ENCODE data around the gene MAN1C1. TPM values are rescaled to one million over a fixed set of nuclear protein-coding genes. Genes with fewer than 3 reads are reported as not detected.

Gene MAN1C1
- total RNA-seq, 1 experiment from 2014 or later = 0.11 TPM

GRCh38 chr1:25813071-25813733, 196.6 kb downstream of the MAN1C1 start:
- Histone ChIP-seq H3K4me2 (ENCODE audit: low read length) (no peak overlapping the region), H3K36me3 (ENCODE audit: low read depth, low read length) (no peaks in the 10 kb centered on the region; the same call in 1 of the 2 replicates), H3K9me3 (ENCODE audit: low read length) (no peaks in the 10 kb centered on the region), H3K9me2 (replicated peaks; ENCODE audit: low read length) (no peaks in the 10 kb centered on the region), H3K4me3 (ENCODE audit: low read length) (no peak overlapping the region), H3K27me3 (ENCODE audit: low read length) (no peaks in the 10 kb centered on the region), H3K9ac (ENCODE audit: low read length) (no peak overlapping the region), H3F3A (ENCODE audit: low read length, unreplicated experiment) (no peaks in the 10 kb centered on the region), H3K79me2 (ENCODE audit: low read length) (no peaks in the 10 kb centered on the region), H3K27ac (ENCODE audit: low read length) (no peak overlapping the region), H4K20me1 (ENCODE audit: low read length) (no peaks in the 10 kb centered on the region), H2AFZ (ENCODE audit: low read length) (no peak overlapping the region), H3K4me1 (ENCODE audit: insufficient read depth, low read length) (peaks cover 3% of the 10 kb centered on the region; the same call in 1 of the 2 replicates)
- POLR2A ChIA-PET (ENCODE audit: unreplicated experiment) = no interaction called here
- TF ChIP-seq, protein P1, sequence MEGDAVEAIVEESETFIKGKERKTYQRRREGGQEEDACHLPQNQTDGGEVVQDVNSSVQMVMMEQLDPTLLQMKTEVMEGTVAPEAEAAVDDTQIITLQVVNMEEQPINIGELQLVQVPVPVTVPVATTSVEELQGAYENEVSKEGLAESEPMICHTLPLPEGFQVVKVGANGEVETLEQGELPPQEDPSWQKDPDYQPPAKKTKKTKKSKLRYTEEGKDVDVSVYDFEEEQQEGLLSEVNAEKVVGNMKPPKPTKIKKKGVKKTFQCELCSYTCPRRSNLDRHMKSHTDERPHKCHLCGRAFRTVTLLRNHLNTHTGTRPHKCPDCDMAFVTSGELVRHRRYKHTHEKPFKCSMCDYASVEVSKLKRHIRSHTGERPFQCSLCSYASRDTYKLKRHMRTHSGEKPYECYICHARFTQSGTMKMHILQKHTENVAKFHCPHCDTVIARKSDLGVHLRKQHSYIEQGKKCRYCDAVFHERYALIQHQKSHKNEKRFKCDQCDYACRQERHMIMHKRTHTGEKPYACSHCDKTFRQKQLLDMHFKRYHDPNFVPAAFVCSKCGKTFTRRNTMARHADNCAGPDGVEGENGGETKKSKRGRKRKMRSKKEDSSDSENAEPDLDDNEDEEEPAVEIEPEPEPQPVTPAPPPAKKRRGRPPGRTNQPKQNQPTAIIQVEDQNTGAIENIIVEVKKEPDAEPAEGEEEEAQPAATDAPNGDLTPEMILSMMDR (conservative IDR thresholded peaks at IDR 0.05; ENCODE audit: low read depth, low read length) = no peak
- TF ChIP-seq EZH2phosphoT487 (IDR thresholded peaks at IDR 0.05; ENCODE audit: borderline replicate concordance, low read length) = no peak
- no peak for DNase-seq
- CTCF ChIA-PET = no interaction called here
- intact Hi-C loops (cut with micrococcal nuclease) = no loop called here
- BruUV-seq (replicated peaks) = no TSS peak
- ATAC-seq = no peak

DNA sequence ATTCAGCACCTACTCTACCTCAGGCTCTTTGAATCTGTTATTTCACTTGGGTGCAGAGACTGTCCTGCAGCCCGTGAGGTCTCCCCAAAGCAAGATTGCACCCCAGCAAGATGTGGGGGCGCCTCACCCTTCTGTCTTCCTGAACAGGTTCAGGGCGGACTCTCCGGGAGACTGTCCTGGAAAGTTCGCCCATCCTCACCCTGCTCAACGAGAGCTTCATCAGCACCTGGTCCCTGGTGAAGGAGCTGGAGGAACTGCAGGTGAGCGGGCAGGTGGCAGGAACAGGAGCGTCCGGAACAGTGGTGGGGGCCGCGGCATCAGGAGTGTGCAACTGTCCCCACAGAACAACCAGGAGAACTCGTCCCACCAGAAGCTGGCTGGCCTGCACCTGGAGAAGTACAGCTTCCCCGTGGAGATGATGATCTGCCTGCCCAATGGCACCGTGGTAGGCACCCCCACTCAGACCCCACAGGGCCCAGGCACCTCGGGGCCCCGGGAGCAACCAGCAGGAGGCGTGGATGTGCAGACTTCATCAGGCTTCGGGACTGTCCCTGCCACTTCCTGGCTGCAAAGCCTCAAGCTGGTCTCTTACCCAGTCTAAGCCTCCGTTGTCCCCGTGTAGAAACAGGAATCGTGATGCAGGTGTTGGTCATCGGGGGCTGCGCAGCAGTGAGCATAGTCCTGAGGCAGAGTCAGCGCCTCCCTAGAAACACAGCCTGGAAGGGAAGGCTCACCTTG, 197.3 kb downstream of the MAN1C1 start:
- H3K27ac ChIP-seq (ENCODE audit: low read length) = no peak overlapping the region
- ATAC-seq (no peak), DNase-seq (no peak)
- no peaks in the 10 kb centered on the region for H3K9me2 ChIP-seq (replicated peaks; ENCODE audit: low read length)
- no peaks in the 10 kb centered on the region for H3F3A ChIP-seq (ENCODE audit: low read length, unreplicated experiment)
- no peak overlapping the region for H3K9ac ChIP-seq (ENCODE audit: low read length)
- no peak overlapping the region for H3K4me3 ChIP-seq (ENCODE audit: low read length)
- POLR2A ChIA-PET (ENCODE audit: unreplicated experiment) = no interaction called here
- no peaks in the 10 kb centered on the region for H3K27me3 ChIP-seq (ENCODE audit: low read length)
- TF ChIP-seq, protein P1 (conservative IDR thresholded peaks at IDR 0.05; ENCODE audit: low read depth, low read length) = no peak
- TF ChIP-seq EZH2 (IDR thresholded peaks at IDR 0.05; ENCODE audit: low read length, unreplicated experiment) = no peak
- TF ChIP-seq EZH2phosphoT487 (IDR thresholded peaks at IDR 0.05; ENCODE audit: borderline replicate concordance, low read length) = no peak
- CTCF ChIA-PET = no interaction called here
- H3K4me2 ChIP-seq (ENCODE audit: low read length) = no peak overlapping the region
- no peaks in the 10 kb centered on the region for H3K79me2 ChIP-seq (ENCODE audit: low read length)
- no peaks in the 10 kb centered on the region for H4K20me1 ChIP-seq (ENCODE audit: low read length)
- no peak overlapping the region for H2AFZ ChIP-seq (ENCODE audit: low read length)
- no TSS peak for BruUV-seq (replicated peaks)
- H3K9me3 ChIP-seq (ENCODE audit: low read length) = no peaks in the 10 kb centered on the region
- peaks cover 10% of the 10 kb centered on the region for H3K4me1 ChIP-seq (ENCODE audit: insufficient read depth, low read length)
- H3K36me3 ChIP-seq (ENCODE audit: low read depth, low read length) = no peaks in the 10 kb centered on the region; the same call in 1 of the 2 replicates
- intact Hi-C loops (cut with micrococcal nuclease) = no loop called here

GRCh38 chr1:25814549-25815087, 198.0 kb downstream of the MAN1C1 start:
- no peaks in the 10 kb centered on the region; the same call in 1 of the 2 replicates for H3K36me3 ChIP-seq (ENCODE audit: low read depth, low read length)
- TF ChIP-seq, protein P1 (conservative IDR thresholded peaks at IDR 0.05; ENCODE audit: low read depth, low read length) = no peak
- no peak for TF ChIP-seq EZH2phosphoT487 (IDR thresholded peaks at IDR 0.05; ENCODE audit: borderline replicate concordance, low read length)
- TF ChIP-seq EZH2 (IDR thresholded peaks at IDR 0.05; ENCODE audit: low read length, unreplicated experiment) = no peak
- no peak overlapping the region for H3K4me3 ChIP-seq (ENCODE audit: low read length)
- H3K4me2 ChIP-seq (ENCODE audit: low read length) = no peak overlapping the region
- ATAC-seq (no peak), DNase-seq (no peak)
- H3K9me2 ChIP-seq (replicated peaks; ENCODE audit: low read length) = no peaks in the 10 kb centered on the region
- POLR2A ChIA-PET (ENCODE audit: unreplicated experiment) = no interaction called here
- H3K9me3 ChIP-seq (ENCODE audit: low read length) = no peaks in the 10 kb centered on the region
- no peak overlapping the region for H3K9ac ChIP-seq (ENCODE audit: low read length)
- H3F3A ChIP-seq (ENCODE audit: low read length, unreplicated experiment) = no peaks in the 10 kb centered on the region
- peaks cover 15% of the 10 kb centered on the region for H3K4me1 ChIP-seq (ENCODE audit: insufficient read depth, low read length)
- H3K27me3 ChIP-seq (ENCODE audit: low read length) = no peaks in the 10 kb centered on the region
- CTCF ChIA-PET = interaction anchor here (0.6 kb wide), 1 partner anchor 1249 kb away, joined by 6 read pairs; no protein-coding TSS in a partner anchor
- no peak overlapping the region for H2AFZ ChIP-seq (ENCODE audit: low read length)
- no peak overlapping the region for H3K27ac ChIP-seq (ENCODE audit: low read length)
- H3K79me2 ChIP-seq (ENCODE audit: low read length) = no peaks in the 10 kb centered on the region
- BruUV-seq (replicated peaks) = no TSS peak
- H4K20me1 ChIP-seq (ENCODE audit: low read length) = no peaks in the 10 kb centered on the region
- intact Hi-C loops (cut with micrococcal nuclease) = no loop called here
